HUES64 (cell line): ENCODE measurements around the gene ZFP69.
"Not testable (repeated sequence)": the region's sequence is repeated elsewhere in the genome, so short reads cannot be mapped to it uniquely, and the experiment has no call there.

Experiments
- H3K27ac ChIP-seq: 2 replicates; pipeline ENCODE4 v1.7.0; 2013; ENCODE audit warnings: low read depth, low read length, inconsistent platforms
- H3K27me3 ChIP-seq: 2 replicates; pipeline ENCODE4 v1.6.1; 2013; ENCODE audit warnings: mild to moderate bottlenecking, low read length; ENCODE audit not compliant: insufficient read depth
- H3K36me3 ChIP-seq: 2 replicates; pipeline ENCODE4 v1.6.1; 2013; ENCODE audit warnings: mild to moderate bottlenecking, low read length; ENCODE audit not compliant: insufficient read depth
- H3K4me1 ChIP-seq: 2 replicates; pipeline ENCODE4 v1.6.1; 2013; ENCODE audit warnings: mild to moderate bottlenecking, low read length, moderate library complexity; ENCODE audit not compliant: insufficient read depth
- H3K4me3 ChIP-seq: 2 replicates; pipeline ENCODE4 v1.5.1; 2013; ENCODE audit warnings: mild to moderate bottlenecking, low read length, moderate library complexity
- H3K9ac ChIP-seq: 2 replicates; pipeline ENCODE4 v1.6.1; 2013; ENCODE audit warnings: mild to moderate bottlenecking, low read depth, low read length
- H3K9me3 ChIP-seq: 2 replicates; pipeline ENCODE4 v1.6.1; 2013; ENCODE audit warnings: low read depth, low read length; ENCODE audit not compliant: insufficient read depth
- WGBS: fragments of 150-250, 120-280 bp; methylation state at CpG from one replicate; pipeline ENCODE4 v1.1.7; 2013; ENCODE audit warnings: missing lambda C conversion rate; 5-methylcytosine and 5-hydroxymethylcytosine counted together

Gene ZFP69

GRCh38 chr1:40454873-40455272 is 22.2 kb upstream of the ZFP69 start:
- H3K9me3 ChIP-seq, result peaks cover 67% of the 10 kb centered on the region

GRCh38 chr1:40462956-40463590 is 14.0 kb upstream of the ZFP69 start:
- 95% methylated on average over 3 of the region's 3 CpGs for WGBS
- no peaks in the 10 kb centered on the region for H3K4me1 ChIP-seq
- peaks cover 88% of the 10 kb centered on the region for H3K36me3 ChIP-seq
- H3K27ac ChIP-seq, result no peak overlapping the region
- H3K27me3 ChIP-seq, result no peaks in the 10 kb centered on the region
- no peak overlapping the region for H3K9ac ChIP-seq
- peak overlapping the region; percentile 2; the same call in 1 of the 2 replicates for H3K4me3 ChIP-seq
- peaks cover 98% of the 10 kb centered on the region for H3K9me3 ChIP-seq

More at GRCh38 chr1:40454873-40455272, 22.2 kb upstream of the ZFP69 start:
- no peak overlapping the region for H3K27ac ChIP-seq
- H3K9ac ChIP-seq, result no peak overlapping the region
- H3K27me3 ChIP-seq, result no peaks in the 10 kb centered on the region
- peaks cover 7% of the 10 kb centered on the region; the same call in 1 of the 2 replicates for H3K4me1 ChIP-seq
- 86% methylated on average over 1 of the region's 1 CpG for WGBS
- peaks cover 74% of the 10 kb centered on the region for H3K36me3 ChIP-seq
- no peak overlapping the region for H3K4me3 ChIP-seq

- H3K9me3 ChIP-seq, result peaks cover 76% of the 10 kb centered on the region
- H3K9ac ChIP-seq, result no peak overlapping the region
- peaks cover 31% of the 10 kb centered on the region for H3K36me3 ChIP-seq
- no peaks in the 10 kb centered on the region for H3K4me1 ChIP-seq
- 91% methylated on average over 2 of the region's 2 CpGs for WGBS
- no peak overlapping the region for H3K27ac ChIP-seq
- H3K27me3 ChIP-seq, result no peaks in the 10 kb centered on the region
- no peak overlapping the region for H3K4me3 ChIP-seq
These were observed 7.8 kb upstream of the ZFP69 start for GRCh38 chr1:40469327-40469726.

GRCh38 chr1:40475268-40475667 is 1.8 kb upstream of the ZFP69 start:
- 95% methylated on average over 2 of the region's 2 CpGs for WGBS
- H3K9ac ChIP-seq, result no peak overlapping the region
- no peaks in the 10 kb centered on the region for H3K36me3 ChIP-seq
- peaks cover 31% of the 10 kb centered on the region for H3K9me3 ChIP-seq
- peaks cover 9% of the 10 kb centered on the region; the same call in 1 of the 2 replicates for H3K4me1 ChIP-seq
- no peak overlapping the region for H3K4me3 ChIP-seq
- H3K27ac ChIP-seq, result no peak overlapping the region
- no peaks in the 10 kb centered on the region; the same call in 1 of the 2 replicates for H3K27me3 ChIP-seq

- H3K27ac ChIP-seq, result no peak overlapping the region
- H3K36me3 ChIP-seq, result peaks cover 4% of the 10 kb centered on the region; the same call in 1 of the 2 replicates
- peaks cover 9% of the 10 kb centered on the region; the same call in 1 of the 2 replicates for H3K4me1 ChIP-seq
- H3K9me3 ChIP-seq, result peaks cover 22% of the 10 kb centered on the region
- WGBS, result 24% methylated on average over 16 of the region's 17 CpGs
- peak overlapping the region; percentile 96 for H3K4me3 ChIP-seq
- H3K27me3 ChIP-seq, result no peaks in the 10 kb centered on the region; the same call in 1 of the 2 replicates
- H3K9ac ChIP-seq, result peak overlapping the region; percentile 66
These were observed 576 bp downstream of the ZFP69 start for GRCh38 chr1:40477678-40478053.

- no peak overlapping the region for H3K27ac ChIP-seq
- peaks cover 16% of the 10 kb centered on the region for H3K9me3 ChIP-seq
- no peaks in the 10 kb centered on the region; the same call in 1 of the 2 replicates for H3K27me3 ChIP-seq
- WGBS, result 94% methylated on average over 2 of the region's 2 CpGs
- H3K4me3 ChIP-seq, result peak overlapping the region; percentile 96
- H3K9ac ChIP-seq, result no peak overlapping the region
- peaks cover 7% of the 10 kb centered on the region; the same call in 1 of the 2 replicates for H3K36me3 ChIP-seq
- peaks cover 9% of the 10 kb centered on the region; the same call in 1 of the 2 replicates for H3K4me1 ChIP-seq
These were observed 1.2 kb downstream of the ZFP69 start for GRCh38 chr1:40478276-40478675.

- H3K36me3 ChIP-seq, result peaks cover 7% of the 10 kb centered on the region; the same call in 1 of the 2 replicates
- H3K9ac ChIP-seq, result no peak overlapping the region
- peaks cover 14% of the 10 kb centered on the region for H3K9me3 ChIP-seq
- H3K4me3 ChIP-seq, result no peak overlapping the region
- WGBS, result 88% methylated on average over 4 of the region's 4 CpGs
- H3K27me3 ChIP-seq, result no peaks in the 10 kb centered on the region; the same call in 1 of the 2 replicates
- H3K4me1 ChIP-seq, result peaks cover 9% of the 10 kb centered on the region; the same call in 1 of the 2 replicates
- no peak overlapping the region for H3K27ac ChIP-seq
These were observed 2.1 kb downstream of the ZFP69 start for GRCh38 chr1:40479156-40479555.

- H3K36me3 ChIP-seq, result peaks cover 55% of the 10 kb centered on the region
- H3K4me3 ChIP-seq, result no peak overlapping the region
- 96% methylated on average over 3 of the region's 4 CpGs for WGBS
- H3K4me1 ChIP-seq, result no peaks in the 10 kb centered on the region
- no peak overlapping the region for H3K9ac ChIP-seq
- H3K27me3 ChIP-seq, result no peaks in the 10 kb centered on the region
- peaks cover 47% of the 10 kb centered on the region for H3K9me3 ChIP-seq
- H3K27ac ChIP-seq, result no peak overlapping the region
These were observed 18.3 kb downstream of the ZFP69 start for GRCh38 chr1:40495315-40495903.

GRCh38 chr1:40502651-40503050 is 25.6 kb downstream of the ZFP69 start:
- H3K4me1 ChIP-seq, H3K27me3 ChIP-seq, H3K36me3 ChIP-seq, H3K27ac ChIP-seq, H3K4me3 ChIP-seq, H3K9ac ChIP-seq, H3K9me3 ChIP-seq: not testable (repeated sequence)
- WGBS, result 95% methylated on average over 4 of the region's 4 CpGs

GRCh38 chr1:40507973-40508372 is 30.9 kb downstream of the ZFP69 start:
- Histone ChIP-seq H3K9ac (peak overlapping the region; percentile 77), H3K27me3 (peaks cover 16% of the 10 kb centered on the region), H3K27ac (no peak overlapping the region), H3K36me3 (peaks cover 5% of the 10 kb centered on the region; the same call in 1 of the 2 replicates), H3K4me3 (peak overlapping the region; percentile 75), H3K9me3 (peaks cover 2% of the 10 kb centered on the region; the same call in 1 of the 2 replicates), H3K4me1 (peaks cover 7% of the 10 kb centered on the region; the same call in 1 of the 2 replicates)
- 58% methylated on average over 4 of the region's 6 CpGs for WGBS
